Caco-2 (cell line): ENCODE results near the gene HSPBP1. TPM values are rescaled to one million over a fixed set of nuclear protein-coding genes. Genes with fewer than 3 reads are reported as not detected.
A peak's percentile ranks its signal among the peaks of the same experiment; 100 is the strongest.

ENCODE experiments used
- BruUV-seq: library from RNA; stranded (reverse); fragments of 400-500 nt; replicated peaks from 2 replicates; lab custom pipeline; 2021; lab: Mats Ljungman, UMichigan
- CTCF ChIA-PET: fragments of 300-600 bp; sonication (Branson Sonifier 250); formaldehyde crosslinking; loops from one replicate; lab custom pipeline; 2022; ENCODE audit warnings: antibody characterized with exemption; lab: Charles Lee
- POLR2A ChIA-PET: fragments of 300-600 bp; sonication (Branson Sonifier 250); formaldehyde crosslinking; loops from one replicate; lab custom pipeline; 2022; ENCODE audit warnings: antibody characterized with exemption; lab: Charles Lee
- DNase-seq, 2 experiments: peaks; one replicate each; pipeline versions ENCODE4 v3.0.0 to v3.0.0-alpha.2; 2020 to 2022
- H3K27me3 ChIP-seq: replicated peaks from 2 replicates; pipeline ENCODE4 v1.6.0; 2011; ENCODE audit warnings: low read length; ENCODE audit not compliant: control insufficient read depth, insufficient read depth
- H3K36me3 ChIP-seq: 2 replicates; pipeline ENCODE4 v1.5.1; 2011; ENCODE audit warnings: low read length; ENCODE audit not compliant: control insufficient read depth, insufficient read depth
- H3K4me1 ChIP-seq: fragments of 250-450 bp; sonication (Bioruptor Pico); 2 replicates; pipeline ENCODE4 v1.5.1; 2020; ENCODE audit warnings: mild to moderate bottlenecking
- H3K4me3 ChIP-seq: 2 replicates; pipeline ENCODE4 v1.5.1; 2011; ENCODE audit warnings: low read depth, mild to moderate bottlenecking, control low read depth, low read length
- H3K9me3 ChIP-seq: fragments of 250-450 bp; sonication (Bioruptor Pico); 2 replicates; pipeline ENCODE4 v1.5.1; 2020; ENCODE audit warnings: mild to moderate bottlenecking, moderate library complexity
- H3K27ac Mint-ChIP-seq: one replicate; pipeline ENCODE4 v1.8.0; 2022; ENCODE audit warnings: mixed read lengths; ENCODE audit not compliant: unreplicated experiment
- H3K27me3 Mint-ChIP-seq: one replicate; pipeline ENCODE4 v1.8.0; 2022; ENCODE audit warnings: mixed read lengths; ENCODE audit not compliant: insufficient read depth, unreplicated experiment
- H3K36me3 Mint-ChIP-seq: one replicate; pipeline ENCODE4 v1.8.0; 2022; ENCODE audit warnings: mild to moderate bottlenecking, mixed read lengths; ENCODE audit not compliant: insufficient read depth, unreplicated experiment
- H3K4me1 Mint-ChIP-seq: one replicate; pipeline ENCODE4 v1.8.0; 2022; ENCODE audit warnings: low read depth, mixed read lengths; ENCODE audit not compliant: unreplicated experiment
- H3K4me3 Mint-ChIP-seq: one replicate; pipeline ENCODE4 v1.8.0; 2022; ENCODE audit warnings: mild to moderate bottlenecking, moderate library complexity, mixed read lengths; ENCODE audit not compliant: unreplicated experiment
- H3K9me3 Mint-ChIP-seq: one replicate; pipeline ENCODE4 v1.8.0; 2022; ENCODE audit warnings: mixed read lengths; ENCODE audit not compliant: unreplicated experiment
- CTCF ChIP-seq, 2 experiments: fragments of 200-600 bp in 1 of 2; IDR thresholded peaks; 1 replicate in 1 of 2; 2 replicates in 1 of 2; pipeline versions ENCODE4 v1.5.1 to v1.8.0; 2011 to 2022; ENCODE audit warnings: antibody characterized with exemption in 1 of 2, control low read depth in 1 of 2, inconsistent platforms in 1 of 2, low read depth in 1 of 2, low read length in 1 of 2, mild to moderate bottlenecking in 1 of 2, moderate library complexity in 1 of 2; ENCODE audit not compliant: insufficient read depth in 1 of 2, severe bottlenecking in 1 of 2, unreplicated experiment in 1 of 2
- intact Hi-C: fragments of 100-400 bp; cut with micrococcal nuclease; formaldehyde crosslinking; loops from one replicate; pipeline ENCODE4 v1.10.0; 2022; ENCODE audit not compliant: unreplicated experiment
- total RNA-seq: library from RNA; stranded (reverse); gene quantifications from 2 replicates; pipeline ENCODE4 v1.2.3, GENCODE V29; 2022

The HSPBP1 gene
- total RNA-seq, 1 experiment from 2014 or later: 69.6 TPM

- H3K27me3 ChIP-seq: no peaks in the 10 kb centered on the region
- peaks cover 5% of the 10 kb centered on the region for H3K36me3 ChIP-seq
- no TSS peak for BruUV-seq
- H3K4me3 ChIP-seq: no peak overlapping the region
- Mint-ChIP-seq H3K4me1 (peaks cover 5% of the 10 kb centered on the region), H3K27ac (no peak overlapping the region), H3K27me3 (no peaks in the 10 kb centered on the region), H3K36me3 (peaks cover 34% of the 10 kb centered on the region), H3K9me3 (no peaks in the 10 kb centered on the region), H3K4me3 (no peak overlapping the region)
- CTCF ChIA-PET: no interaction called here
- H3K9me3 ChIP-seq: no peaks in the 10 kb centered on the region
- POLR2A ChIA-PET: no interaction called here
- no peaks in the 10 kb centered on the region for H3K4me1 ChIP-seq
- DNase-seq: no peak
- intact Hi-C loops: no loop called here
- TF ChIP-seq CTCF (IDR thresholded peaks at IDR 0.05; ENCODE audit: insufficient read depth in 1 of 2, low read depth in 1 of 2, low read length in 1 of 2, severe bottlenecking in 1 of 2, unreplicated experiment in 1 of 2): no peak
Observed at GRCh38 chr19:55248166-55248675, 31.7 kb downstream of the HSPBP1 start.

GRCh38 chr19:55247621-55248099 is 32.2 kb downstream of the HSPBP1 start:
- H3K4me3 Mint-ChIP-seq: no peak overlapping the region
- H3K27me3 Mint-ChIP-seq: no peaks in the 10 kb centered on the region
- no peaks in the 10 kb centered on the region for H3K9me3 Mint-ChIP-seq
- Histone ChIP-seq H3K36me3 (peaks cover 6% of the 10 kb centered on the region), H3K4me1 (no peaks in the 10 kb centered on the region), H3K4me3 (no peak overlapping the region), H3K27me3 (no peaks in the 10 kb centered on the region), H3K9me3 (no peaks in the 10 kb centered on the region)
- peaks cover 5% of the 10 kb centered on the region for H3K4me1 Mint-ChIP-seq
- intact Hi-C loops: no loop called here
- BruUV-seq: no TSS peak
- POLR2A ChIA-PET: no interaction called here
- H3K36me3 Mint-ChIP-seq: peaks cover 33% of the 10 kb centered on the region
- CTCF ChIA-PET: interaction anchor here (0.5 to 1.0 kb wide), 2 partner anchors 12 to 54 kb away, joined by 4 read pairs; partner anchors contain the start of gene PPP6R1
- TF ChIP-seq CTCF (IDR thresholded peaks at IDR 0.05; ENCODE audit: insufficient read depth in 1 of 2, low read depth in 1 of 2, low read length in 1 of 2, severe bottlenecking in 1 of 2, unreplicated experiment in 1 of 2): no peak
- no peak overlapping the region for H3K27ac Mint-ChIP-seq
- peak in 1 of 2 experiments; percentile 39 for DNase-seq

DNA sequence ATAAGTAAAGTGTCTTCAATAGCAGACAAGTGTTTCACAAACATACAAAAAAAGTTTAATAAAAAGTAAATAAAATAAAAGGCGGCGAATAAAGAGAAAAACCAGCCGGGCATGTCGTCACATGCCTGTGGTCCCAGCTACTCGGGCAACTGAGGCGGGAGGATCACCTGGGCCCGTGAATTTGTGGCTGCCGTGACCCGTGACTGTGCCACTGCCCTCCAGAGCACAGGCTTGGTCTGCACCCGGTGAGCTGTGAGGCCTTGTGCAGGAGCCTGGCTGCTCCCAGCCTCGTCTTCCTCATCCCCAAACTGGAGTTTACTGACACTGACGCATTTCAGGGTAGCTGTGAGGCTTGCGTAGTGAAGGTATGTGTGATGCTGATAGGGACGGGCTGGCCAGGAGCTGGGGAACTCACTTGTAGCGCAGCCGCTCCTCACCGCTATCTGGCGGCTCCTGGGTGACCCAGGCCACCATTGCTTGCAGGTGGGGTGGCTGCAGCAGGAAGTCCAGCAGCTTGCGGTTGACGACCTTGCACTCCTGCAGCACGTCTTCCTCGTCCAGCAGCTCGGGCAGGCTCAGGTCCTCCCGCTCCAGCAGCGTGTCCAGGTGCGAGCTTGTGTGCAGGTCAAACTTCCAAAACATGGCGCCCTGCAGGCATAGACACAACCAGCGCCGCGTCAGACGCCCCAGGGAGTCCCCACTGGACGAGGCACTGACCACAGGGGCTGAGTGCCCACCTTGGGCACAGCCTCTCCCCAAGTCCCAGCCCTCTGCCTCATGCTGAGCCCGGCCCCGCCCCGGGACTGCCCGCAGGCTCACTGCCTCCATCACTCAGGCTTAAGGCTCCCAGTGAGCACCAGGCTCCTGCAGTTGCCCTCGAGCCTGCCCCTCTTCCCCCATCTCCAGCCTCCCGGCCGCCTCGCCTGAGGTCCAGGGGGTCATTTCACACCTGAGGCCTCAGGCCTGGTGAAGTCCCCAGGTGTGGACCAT is 33.2 kb downstream of the HSPBP1 start:
- Mint-ChIP-seq H3K9me3 (no peaks in the 10 kb centered on the region), H3K4me3 (no peak overlapping the region), H3K27ac (no peak overlapping the region), H3K27me3 (no peaks in the 10 kb centered on the region), H3K36me3 (peaks cover 42% of the 10 kb centered on the region), H3K4me1 (peaks cover 5% of the 10 kb centered on the region)
- H3K9me3 ChIP-seq: no peaks in the 10 kb centered on the region
- no peak for TF ChIP-seq CTCF (IDR thresholded peaks at IDR 0.05; ENCODE audit: insufficient read depth in 1 of 2, low read depth in 1 of 2, low read length in 1 of 2, severe bottlenecking in 1 of 2, unreplicated experiment in 1 of 2)
- no peaks in the 10 kb centered on the region for H3K4me1 ChIP-seq
- no TSS peak for BruUV-seq
- H3K36me3 ChIP-seq: peaks cover 7% of the 10 kb centered on the region
- intact Hi-C loops: no loop called here
- no peak for DNase-seq
- POLR2A ChIA-PET: no interaction called here
- no peaks in the 10 kb centered on the region for H3K27me3 ChIP-seq
- CTCF ChIA-PET: interaction anchor here (0.6 to 1.0 kb wide), 2 partner anchors 12 to 33 kb away, joined by 3 to 4 read pairs; partner anchors contain the start of genes HSPBP1 and PPP6R1
- no peak overlapping the region for H3K4me3 ChIP-seq
